Parathyroid adenoma (tissue), 2 donors: ENCODE data around the gene DROSHA.

Experiments used
- H2AFZ ChIP-seq: fragments of 300-600 bp; sonication (generic); one replicate; pipeline ENCODE4 v1.7.0; 2017; ENCODE audit warnings: antibody characterized with exemption, mild to moderate bottlenecking
- H3K27ac ChIP-seq: fragments of 300-600 bp; sonication (generic); one replicate; pipeline ENCODE4 v1.7.0; 2017
- H3K27me3 ChIP-seq: fragments of 300-600 bp; sonication (generic); one replicate; pipeline ENCODE4 v1.7.0; 2017; ENCODE audit warnings: low read length; ENCODE audit not compliant: control insufficient read depth, insufficient read depth
- H3K36me3 ChIP-seq: fragments of 300-600 bp; sonication (generic); one replicate; pipeline ENCODE4 v1.7.0; 2017; ENCODE audit warnings: low read length; ENCODE audit not compliant: control insufficient read depth, insufficient read depth
- H3K4me1 ChIP-seq: fragments of 300-600 bp; sonication (generic); one replicate; pipeline ENCODE4 v1.7.0; 2017; ENCODE audit warnings: control low read depth
- H3K4me2 ChIP-seq: fragments of 300-600 bp; sonication (generic); one replicate; pipeline ENCODE4 v1.7.0; 2017; ENCODE audit warnings: low read length
- H3K4me3 ChIP-seq: fragments of 300-600 bp; sonication (generic); one replicate; pipeline ENCODE4 v1.7.0; 2017; ENCODE audit warnings: low read depth, low read length
- H3K79me2 ChIP-seq: fragments of 300-600 bp; sonication (generic); one replicate; pipeline ENCODE4 v1.7.0; 2017; ENCODE audit warnings: control low read depth
- H3K9ac ChIP-seq: fragments of 300-600 bp; sonication (generic); one replicate; pipeline ENCODE4 v1.7.0; 2017; ENCODE audit warnings: mild to moderate bottlenecking
- H3K9me3 ChIP-seq: fragments of 300-600 bp; sonication (generic); one replicate; pipeline ENCODE4 v1.7.0; 2017; ENCODE audit warnings: low read length; ENCODE audit not compliant: control insufficient read depth
- TF ChIP-seq, protein P1 (sequence below): fragments of 300-600 bp; sonication (generic); IDR thresholded peaks from one replicate; pipeline ENCODE4 v1.7.0; 2017; ENCODE audit warnings: antibody characterized with exemption, mild to moderate bottlenecking
- donor health status: primary hyperparathyroidism.

The DROSHA gene

GRCh38 chr5:31534527-31535046 is 2.7 kb upstream of the DROSHA start:
- H3K36me3 ChIP-seq: no peaks in the 10 kb centered on the region
- TF ChIP-seq, protein P1, sequence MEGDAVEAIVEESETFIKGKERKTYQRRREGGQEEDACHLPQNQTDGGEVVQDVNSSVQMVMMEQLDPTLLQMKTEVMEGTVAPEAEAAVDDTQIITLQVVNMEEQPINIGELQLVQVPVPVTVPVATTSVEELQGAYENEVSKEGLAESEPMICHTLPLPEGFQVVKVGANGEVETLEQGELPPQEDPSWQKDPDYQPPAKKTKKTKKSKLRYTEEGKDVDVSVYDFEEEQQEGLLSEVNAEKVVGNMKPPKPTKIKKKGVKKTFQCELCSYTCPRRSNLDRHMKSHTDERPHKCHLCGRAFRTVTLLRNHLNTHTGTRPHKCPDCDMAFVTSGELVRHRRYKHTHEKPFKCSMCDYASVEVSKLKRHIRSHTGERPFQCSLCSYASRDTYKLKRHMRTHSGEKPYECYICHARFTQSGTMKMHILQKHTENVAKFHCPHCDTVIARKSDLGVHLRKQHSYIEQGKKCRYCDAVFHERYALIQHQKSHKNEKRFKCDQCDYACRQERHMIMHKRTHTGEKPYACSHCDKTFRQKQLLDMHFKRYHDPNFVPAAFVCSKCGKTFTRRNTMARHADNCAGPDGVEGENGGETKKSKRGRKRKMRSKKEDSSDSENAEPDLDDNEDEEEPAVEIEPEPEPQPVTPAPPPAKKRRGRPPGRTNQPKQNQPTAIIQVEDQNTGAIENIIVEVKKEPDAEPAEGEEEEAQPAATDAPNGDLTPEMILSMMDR: no peak
- no peak overlapping the region for H3K27ac ChIP-seq
- H3K27me3 ChIP-seq: no peaks in the 10 kb centered on the region
- H2AFZ ChIP-seq: no peak overlapping the region
- no peaks in the 10 kb centered on the region for H3K9me3 ChIP-seq
- H3K4me2 ChIP-seq: no peak overlapping the region
- no peak overlapping the region for H3K4me3 ChIP-seq
- H3K79me2 ChIP-seq: peaks cover 5% of the 10 kb centered on the region
- H3K9ac ChIP-seq: no peak overlapping the region
- peaks cover 4% of the 10 kb centered on the region for H3K4me1 ChIP-seq

GRCh38 chr5:31531543-31531887 is 378 bp downstream of the DROSHA start:
- H3K9me3 ChIP-seq: no peaks in the 10 kb centered on the region
- TF ChIP-seq, protein P1: no peak
- H2AFZ ChIP-seq: peak overlapping the region; percentile 92
- no peaks in the 10 kb centered on the region for H3K36me3 ChIP-seq
- H3K4me2 ChIP-seq: peak overlapping the region; percentile 78
- H3K27ac ChIP-seq: no peak overlapping the region
- H3K4me1 ChIP-seq: peaks cover 4% of the 10 kb centered on the region
- no peaks in the 10 kb centered on the region for H3K27me3 ChIP-seq
- H3K4me3 ChIP-seq: peak overlapping the region; percentile 86
- no peak overlapping the region for H3K9ac ChIP-seq
- H3K79me2 ChIP-seq: peaks cover 5% of the 10 kb centered on the region

DNA sequence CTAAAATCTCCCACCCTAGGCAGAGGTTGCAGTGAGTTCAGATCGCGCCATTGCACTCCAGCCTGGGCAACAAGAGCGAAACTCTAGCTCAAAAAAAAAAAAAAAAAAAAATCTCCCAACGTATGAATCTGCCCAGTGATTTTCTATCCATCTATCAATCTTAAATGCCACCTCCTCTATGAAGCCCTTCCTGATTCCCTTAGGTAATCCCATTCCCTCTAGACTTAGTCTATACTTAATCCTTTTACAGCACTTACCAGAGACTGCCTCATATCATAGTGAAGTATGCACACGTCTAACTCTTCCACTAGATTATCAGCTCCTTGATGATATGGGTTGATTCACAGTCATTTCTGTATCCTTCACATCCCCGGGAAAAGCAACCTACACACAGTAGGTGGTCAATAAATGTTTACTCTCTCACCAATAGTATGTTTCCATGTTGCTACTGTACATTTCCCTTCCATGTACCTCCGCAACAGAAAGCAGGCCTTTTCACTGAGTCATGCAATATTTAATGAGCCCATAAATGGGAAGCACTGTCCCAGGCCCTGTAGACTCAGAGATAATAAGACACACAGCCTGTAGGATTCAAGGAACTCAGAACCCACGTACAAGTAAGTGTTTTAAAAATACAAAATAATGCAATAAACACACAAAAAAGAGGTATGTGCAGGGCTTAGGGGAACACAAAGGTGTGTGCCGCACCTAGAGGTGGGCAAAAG is 1.2 kb downstream of the DROSHA start:
- H3K9me3 ChIP-seq: no peaks in the 10 kb centered on the region
- H3K4me3 ChIP-seq: peak overlapping the region; percentile 86
- no peak overlapping the region for H3K27ac ChIP-seq
- H3K4me2 ChIP-seq: peak overlapping the region; percentile 78
- H3K36me3 ChIP-seq: no peaks in the 10 kb centered on the region
- peaks cover 4% of the 10 kb centered on the region for H3K4me1 ChIP-seq
- H2AFZ ChIP-seq: no peak overlapping the region
- H3K79me2 ChIP-seq: peaks cover 3% of the 10 kb centered on the region
- TF ChIP-seq, protein P1: no peak
- H3K27me3 ChIP-seq: no peaks in the 10 kb centered on the region
- no peak overlapping the region for H3K9ac ChIP-seq

GRCh38 chr5:31523041-31523440 is 8.9 kb downstream of the DROSHA start:
- Histone ChIP-seq H3K79me2 (no peaks in the 10 kb centered on the region), H3K36me3 (no peaks in the 10 kb centered on the region), H3K27ac (no peak overlapping the region), H2AFZ (no peak overlapping the region), H3K4me3 (no peak overlapping the region), H3K4me2 (no peak overlapping the region), H3K9me3 (no peaks in the 10 kb centered on the region), H3K27me3 (no peaks in the 10 kb centered on the region), H3K4me1 (no peaks in the 10 kb centered on the region), H3K9ac (no peak overlapping the region)
- TF ChIP-seq, protein P1: no peak

GRCh38 chr5:31516802-31517201 is 15.1 kb downstream of the DROSHA start:
- Histone ChIP-seq H3K4me1 (no peaks in the 10 kb centered on the region), H3K4me3 (no peak overlapping the region), H3K9ac (no peak overlapping the region), H3K79me2 (no peaks in the 10 kb centered on the region), H3K27ac (no peak overlapping the region), H3K9me3 (no peaks in the 10 kb centered on the region), H3K27me3 (no peaks in the 10 kb centered on the region), H3K36me3 (no peaks in the 10 kb centered on the region), H2AFZ (no peak overlapping the region), H3K4me2 (no peak overlapping the region)
- TF ChIP-seq, protein P1: no peak
